ENCODE measurements around the gene BANK1.

- TF ChIP-seq POLR2A (IDR thresholded peaks at IDR 0.05) (no peak), POLR2AphosphoS5 (IDR thresholded peaks at IDR 0.05) (no peak), CTCF (IDR thresholded peaks at IDR 0.05) (no peak)
Observed at GRCh38 chr4:101944649-101945048, 154.1 kb downstream of the BANK1 start.

Measured in breast epithelium (tissue), 3 donors.